ENCODE results near the gene C16orf74.

DNA sequence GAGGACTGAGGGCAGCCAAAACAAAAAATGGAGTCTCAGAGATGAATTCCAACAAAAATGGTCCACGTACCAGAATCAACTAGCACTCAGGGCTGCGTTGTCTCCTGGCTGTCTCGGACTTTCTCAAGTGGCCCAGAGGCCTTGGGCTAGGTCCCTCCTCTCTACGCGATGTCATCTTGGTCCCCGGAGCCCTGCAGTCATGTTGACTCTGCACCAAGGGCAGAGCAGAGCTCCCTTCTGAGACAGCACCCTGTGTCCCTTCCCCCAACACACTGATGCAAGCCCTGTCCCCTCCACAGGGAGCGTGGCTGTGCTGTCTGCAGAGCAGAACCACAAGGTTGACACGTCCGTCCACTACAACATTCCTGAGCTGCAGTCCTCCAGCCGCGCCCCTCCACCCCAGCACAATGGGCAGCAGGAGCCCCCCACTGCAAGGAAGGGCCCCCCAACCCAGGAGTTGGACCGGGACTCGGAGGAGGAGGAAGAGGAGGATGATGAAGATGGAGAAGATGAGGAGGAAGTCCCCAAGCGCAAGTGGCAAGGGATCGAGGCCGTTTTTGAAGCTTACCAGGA, 83.0 kb downstream of the C16orf74 start:
- TF ChIP-seq, protein P1, sequence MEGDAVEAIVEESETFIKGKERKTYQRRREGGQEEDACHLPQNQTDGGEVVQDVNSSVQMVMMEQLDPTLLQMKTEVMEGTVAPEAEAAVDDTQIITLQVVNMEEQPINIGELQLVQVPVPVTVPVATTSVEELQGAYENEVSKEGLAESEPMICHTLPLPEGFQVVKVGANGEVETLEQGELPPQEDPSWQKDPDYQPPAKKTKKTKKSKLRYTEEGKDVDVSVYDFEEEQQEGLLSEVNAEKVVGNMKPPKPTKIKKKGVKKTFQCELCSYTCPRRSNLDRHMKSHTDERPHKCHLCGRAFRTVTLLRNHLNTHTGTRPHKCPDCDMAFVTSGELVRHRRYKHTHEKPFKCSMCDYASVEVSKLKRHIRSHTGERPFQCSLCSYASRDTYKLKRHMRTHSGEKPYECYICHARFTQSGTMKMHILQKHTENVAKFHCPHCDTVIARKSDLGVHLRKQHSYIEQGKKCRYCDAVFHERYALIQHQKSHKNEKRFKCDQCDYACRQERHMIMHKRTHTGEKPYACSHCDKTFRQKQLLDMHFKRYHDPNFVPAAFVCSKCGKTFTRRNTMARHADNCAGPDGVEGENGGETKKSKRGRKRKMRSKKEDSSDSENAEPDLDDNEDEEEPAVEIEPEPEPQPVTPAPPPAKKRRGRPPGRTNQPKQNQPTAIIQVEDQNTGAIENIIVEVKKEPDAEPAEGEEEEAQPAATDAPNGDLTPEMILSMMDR (IDR thresholded peaks at IDR 0.05 in 4 of 5, conservative IDR thresholded peaks at IDR 0.05 in 1 of 5): no peak
- no peak for TF ChIP-seq POLR2A (IDR thresholded peaks at IDR 0.05)

Data from gastrocnemius medialis (tissue), 4 donors.